Measurements from ENCODE around the gene LCN10. TPM values are rescaled to one million over a fixed set of nuclear protein-coding genes. Genes with fewer than 3 reads are reported as not detected.

LCN10 gene
- total RNA-seq, 4 donors from 2014 or later: 0.61 to 5.7 (median 1.7) TPM; not detected in 1

GRCh38 chr9:136695955-136696354 is 46.8 kb downstream of the LCN10 start:
- intact Hi-C loops (cut with DNase I; ENCODE audit: low total_unique reads): no loop called here
- WGBS, 2 donors: 77 to 84% methylated on average over 15 to 18 of the region's 23 CpGs
- DNase-seq (ENCODE audit: low spot score in 2 of 2): no peak
- H3K4me3 ChIP-seq (ENCODE audit: low read depth, poor library complexity, severe bottlenecking): no peak overlapping the region
- TF ChIP-seq CTCF (IDR thresholded peaks at IDR 0.05) (no peak), POLR2A (IDR thresholded peaks at IDR 0.05) (no peak)

- no peak for DNase-seq (ENCODE audit: low spot score in 2 of 2)
- H3K4me3 ChIP-seq (ENCODE audit: low read depth, poor library complexity, severe bottlenecking): no peak overlapping the region
- intact Hi-C loops (cut with DNase I; ENCODE audit: low total_unique reads): no loop called here
- 65 to 75% methylated on average over 8 to 10 of the region's 10 CpGs for WGBS, 2 donors
- no peak for TF ChIP-seq POLR2A (IDR thresholded peaks at IDR 0.05)
- TF ChIP-seq CTCF (IDR thresholded peaks at IDR 0.05): no peak
These were observed 47.3 kb downstream of the LCN10 start for GRCh38 chr9:136695435-136695895.

GRCh38 chr9:136694872-136695247 is 47.9 kb downstream of the LCN10 start:
- intact Hi-C loops (cut with DNase I; ENCODE audit: low total_unique reads): no loop called here
- 76 to 77% methylated on average over 11 of the region's 11 CpGs for WGBS, 2 donors
- no peak for DNase-seq (ENCODE audit: low spot score in 2 of 2)

GRCh38 chr9:136694163-136694871 is 48.4 kb downstream of the LCN10 start:
- no peak for DNase-seq (ENCODE audit: low spot score in 2 of 2)
- no peak overlapping the region for H3K4me3 ChIP-seq (ENCODE audit: low read depth, poor library complexity, severe bottlenecking)
- WGBS, 2 donors: 19 to 24% methylated on average over 28 to 31 of the region's 32 CpGs
- no peak for TF ChIP-seq CTCF (IDR thresholded peaks at IDR 0.05)
- TF ChIP-seq POLR2A (IDR thresholded peaks at IDR 0.05): no peak
- intact Hi-C loops (cut with DNase I; ENCODE audit: low total_unique reads): no loop called here

More at GRCh38 chr9:136694872-136695247, 47.9 kb downstream of the LCN10 start:
- no peak for TF ChIP-seq POLR2A (IDR thresholded peaks at IDR 0.05)
- no peak for TF ChIP-seq CTCF (IDR thresholded peaks at IDR 0.05)
- H3K4me3 ChIP-seq (ENCODE audit: low read depth, poor library complexity, severe bottlenecking): no peak overlapping the region

- WGBS, 2 donors: 43 to 54% methylated on average over 12 to 13 of the region's 15 CpGs
- DNase-seq (ENCODE audit: low spot score in 2 of 2): no peak
- intact Hi-C loops (cut with DNase I; ENCODE audit: low total_unique reads): no loop called here
- TF ChIP-seq POLR2A (IDR thresholded peaks at IDR 0.05) (no peak), CTCF (IDR thresholded peaks at IDR 0.05) (no peak)
- H3K4me3 ChIP-seq (ENCODE audit: low read depth, poor library complexity, severe bottlenecking): no peak overlapping the region
These were observed 49.1 kb downstream of the LCN10 start for GRCh38 chr9:136693490-136694162.

Measured in lower leg skin (tissue), 4 donors.